Fibroblast of lung (primary cell): ENCODE data around the gene SNX8. TPM values are rescaled to one million over a fixed set of nuclear protein-coding genes. Genes with fewer than 3 reads are reported as not detected.

Experiments used
- DNase-seq, 2 donors: peaks; one replicate each; pipeline versions ENCODE4 v3.0.0 to v3.0.0-alpha.2; 2010; ENCODE audit warnings: low read depth in 2 of 2
- H2AFZ ChIP-seq: 2 replicates; pipeline ENCODE4 v1.5.1; 2012; ENCODE audit warnings: low read length, control low read depth, inconsistent platforms
- H3K27ac ChIP-seq: 2 replicates; pipeline ENCODE4 v1.5.1; 2011; ENCODE audit warnings: low read length, control low read depth; ENCODE audit not compliant: insufficient read depth
- H3K27me3 ChIP-seq: 2 replicates; pipeline ENCODE4 v1.5.1; 2011; ENCODE audit warnings: mild to moderate bottlenecking, low read length; ENCODE audit not compliant: control insufficient read depth, insufficient read depth
- H3K36me3 ChIP-seq: 2 replicates; pipeline ENCODE4 v1.5.1; 2011; ENCODE audit warnings: low read length; ENCODE audit not compliant: control insufficient read depth, insufficient read depth
- H3K4me1 ChIP-seq: 2 replicates; pipeline ENCODE4 v1.5.1; 2011; ENCODE audit warnings: low read length; ENCODE audit not compliant: control insufficient read depth, insufficient read depth; ENCODE audit errors: extremely low read depth
- H3K4me2 ChIP-seq: 2 replicates; pipeline ENCODE4 v1.5.1; 2011; ENCODE audit warnings: low read length, control low read depth; ENCODE audit not compliant: insufficient read depth; ENCODE audit errors: extremely low read depth
- H3K4me3 ChIP-seq, 4 experiments: fragments of 200-600 bp in 1 of 4; sonication (generic) in 1 of 4; replicated peaks in 1 of 4; 2 replicates each; pipeline ENCODE4 v1.5.1; 2011 to 2016; ENCODE audit warnings: low read length in 4 of 4, low read depth in 3 of 4, mild to moderate bottlenecking in 3 of 4, control low read depth in 2 of 4, inconsistent platforms in 1 of 4, mixed read lengths in 1 of 4; ENCODE audit not compliant: insufficient read depth in 1 of 4; ENCODE audit errors: control extremely low read depth in 1 of 4
- H3K79me2 ChIP-seq: 2 replicates; pipeline ENCODE4 v1.5.1; 2012; ENCODE audit warnings: mild to moderate bottlenecking, low read length, inconsistent platforms; ENCODE audit not compliant: control insufficient read depth, insufficient read depth
- H3K9ac ChIP-seq: 2 replicates; pipeline ENCODE4 v1.5.1; 2011; ENCODE audit warnings: mild to moderate bottlenecking, low read length, control low read depth; ENCODE audit not compliant: insufficient read depth
- H3K9me3 ChIP-seq: 2 replicates; pipeline ENCODE4 v1.5.1; 2012; ENCODE audit warnings: low read depth, low read length; ENCODE audit not compliant: control insufficient read depth, insufficient read depth
- H4K20me1 ChIP-seq: 2 replicates; pipeline ENCODE4 v1.5.1; 2011; ENCODE audit warnings: low read length; ENCODE audit not compliant: control insufficient read depth, insufficient read depth; ENCODE audit errors: extremely low read depth
- EZH2 ChIP-seq: IDR thresholded peaks from 2 replicates; pipeline ENCODE4 v1.5.1; 2012; ENCODE audit warnings: low read length, control low read depth, mild to moderate bottlenecking; ENCODE audit errors: missing control alignments
- polyA plus RNA-seq, 2 donors: library from polyadenylated mRNA; depleted of rRNA in 1 of 2; stranded (reverse) in 1 of 2; unstranded in 1 of 2; fragments of >200 nt; gene quantifications; 2 replicates each; pipeline ENCODE4 v1.2.1, GENCODE V29; 2011 to 2012; ENCODE audit warnings: missing spikeins in 1 of 2
- total RNA-seq: library from RNA; depleted of rRNA; stranded (reverse); fragments of >200 nt; gene quantifications from 2 replicates; pipeline ENCODE4 v1.2.1, GENCODE V29; 2014
- TF ChIP-seq, protein P1 (sequence below), 2 donors: IDR thresholded peaks in 1 of 2; conservative IDR thresholded peaks in 1 of 2; 1 replicate in 1 of 2; 2 replicates in 1 of 2; pipeline ENCODE4 v1.5.1; 2011 to 2012; ENCODE audit warnings: low read length in 2 of 2, control low read depth in 1 of 2, inconsistent platforms in 1 of 2, low read depth in 1 of 2, mild to moderate bottlenecking in 1 of 2

The SNX8 gene
- total and polyA plus RNA-seq, 2 donors (not counting 1 experiment from before 2014, with no cell fraction given), result 13.2 to 27.4 TPM

DNA sequence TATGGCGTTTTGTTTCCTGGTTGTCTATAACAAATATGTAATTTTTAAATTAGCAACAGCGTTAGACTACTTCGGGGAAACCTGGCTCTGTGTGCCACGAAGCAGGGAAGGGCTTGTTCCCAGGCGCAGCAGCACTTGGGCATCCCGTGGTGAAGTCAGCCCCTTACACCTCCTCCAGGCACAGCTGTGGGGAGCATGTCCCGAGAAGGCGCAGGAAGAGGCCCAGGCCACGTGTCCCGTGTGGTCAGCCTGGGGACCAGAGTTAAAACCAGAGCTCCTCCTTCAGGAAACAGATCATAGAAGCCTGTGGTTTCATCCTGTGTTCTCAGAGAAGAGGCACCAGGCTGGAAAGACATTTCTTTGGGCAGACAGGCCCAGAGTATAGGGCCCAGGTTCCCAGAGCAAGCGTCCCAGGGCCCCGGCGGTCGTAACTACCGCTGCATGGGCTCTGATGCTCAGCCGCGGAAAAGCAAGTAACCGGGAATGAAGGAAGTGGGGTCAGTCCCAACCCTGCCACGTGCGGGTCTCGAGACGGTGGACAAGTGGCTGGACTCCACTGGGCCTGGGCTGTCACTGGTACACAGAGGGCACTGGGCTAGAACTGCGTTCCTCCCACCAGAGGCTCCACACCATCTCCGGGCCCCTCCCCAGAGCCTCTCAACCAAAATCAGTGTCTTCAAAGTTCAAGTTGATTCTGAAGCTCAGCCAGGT lies 65.1 kb downstream of the SNX8 start:
- H3K4me2 ChIP-seq, result peak overlapping the region; percentile 39
- H3K79me2 ChIP-seq, result no peaks in the 10 kb centered on the region
- TF ChIP-seq, protein P1, sequence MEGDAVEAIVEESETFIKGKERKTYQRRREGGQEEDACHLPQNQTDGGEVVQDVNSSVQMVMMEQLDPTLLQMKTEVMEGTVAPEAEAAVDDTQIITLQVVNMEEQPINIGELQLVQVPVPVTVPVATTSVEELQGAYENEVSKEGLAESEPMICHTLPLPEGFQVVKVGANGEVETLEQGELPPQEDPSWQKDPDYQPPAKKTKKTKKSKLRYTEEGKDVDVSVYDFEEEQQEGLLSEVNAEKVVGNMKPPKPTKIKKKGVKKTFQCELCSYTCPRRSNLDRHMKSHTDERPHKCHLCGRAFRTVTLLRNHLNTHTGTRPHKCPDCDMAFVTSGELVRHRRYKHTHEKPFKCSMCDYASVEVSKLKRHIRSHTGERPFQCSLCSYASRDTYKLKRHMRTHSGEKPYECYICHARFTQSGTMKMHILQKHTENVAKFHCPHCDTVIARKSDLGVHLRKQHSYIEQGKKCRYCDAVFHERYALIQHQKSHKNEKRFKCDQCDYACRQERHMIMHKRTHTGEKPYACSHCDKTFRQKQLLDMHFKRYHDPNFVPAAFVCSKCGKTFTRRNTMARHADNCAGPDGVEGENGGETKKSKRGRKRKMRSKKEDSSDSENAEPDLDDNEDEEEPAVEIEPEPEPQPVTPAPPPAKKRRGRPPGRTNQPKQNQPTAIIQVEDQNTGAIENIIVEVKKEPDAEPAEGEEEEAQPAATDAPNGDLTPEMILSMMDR (conservative IDR thresholded peaks at IDR 0.05 in 1 of 2, IDR thresholded peaks at IDR 0.05 in 1 of 2; ENCODE audit: low read depth in 1 of 2, low read length in 2 of 2), result peak in 1 of 2 donors; percentile 19
- TF ChIP-seq EZH2, result no peak
- no peaks in the 10 kb centered on the region for H3K27me3 ChIP-seq
- H3K4me3 ChIP-seq, result peak overlapping the region in 1 of 4 experiments; percentile 15
- no peak overlapping the region for H2AFZ ChIP-seq
- H3K4me1 ChIP-seq, result peaks cover 10% of the 10 kb centered on the region
- H4K20me1 ChIP-seq, result no peaks in the 10 kb centered on the region
- peaks cover 10% of the 10 kb centered on the region for H3K36me3 ChIP-seq
- peak overlapping the region; percentile 60 for H3K9ac ChIP-seq
- peak overlapping the region; percentile 85 for H3K27ac ChIP-seq
- H3K9me3 ChIP-seq, result no peaks in the 10 kb centered on the region
- peak; percentile 93 to 96 for DNase-seq

DNA sequence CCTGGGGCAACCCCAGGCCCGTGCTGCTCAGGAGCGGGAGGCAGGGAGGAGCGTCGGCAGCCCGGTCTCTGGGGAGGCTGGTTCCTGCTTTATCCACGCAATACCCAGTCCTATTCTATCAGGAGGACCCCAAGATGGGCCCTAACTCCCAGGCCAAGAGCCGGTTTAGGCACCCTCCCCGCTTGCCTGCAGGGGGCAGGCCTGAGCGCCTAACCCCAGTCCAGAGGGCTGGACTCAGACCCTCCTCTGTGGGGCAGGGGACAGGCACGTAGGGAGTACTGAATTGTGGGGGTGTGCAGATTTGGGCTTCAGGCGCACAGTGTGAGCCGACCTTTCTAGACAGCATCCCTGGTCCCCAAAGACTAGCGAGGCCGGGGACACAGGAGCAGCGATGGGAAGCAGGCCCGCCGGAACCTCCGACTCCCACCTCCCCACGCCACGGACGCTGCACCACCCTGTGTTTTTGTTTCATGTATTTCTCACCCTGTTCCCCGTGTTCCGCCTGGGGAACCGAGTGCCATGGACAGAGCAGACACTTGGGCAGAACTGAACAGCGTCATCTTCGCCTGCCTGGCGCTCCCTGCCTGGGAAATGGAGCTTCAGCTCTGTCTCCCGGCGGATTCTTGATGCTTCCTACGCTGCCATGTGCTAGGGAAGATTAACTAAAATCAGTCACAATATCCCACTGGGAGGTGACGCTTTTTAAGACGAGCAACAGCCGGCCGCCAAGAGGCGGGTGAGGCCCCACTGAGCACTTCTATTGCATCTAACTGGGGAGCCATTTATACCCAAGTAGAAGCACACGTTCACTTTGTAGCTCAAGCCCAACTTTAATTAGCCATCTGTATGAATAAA lies 66.9 kb downstream of the SNX8 start:
- H4K20me1 ChIP-seq, result no peaks in the 10 kb centered on the region
- DNase-seq, result no peak
- no peak overlapping the region for H3K27ac ChIP-seq
- TF ChIP-seq, protein P1 (conservative IDR thresholded peaks at IDR 0.05 in 1 of 2, IDR thresholded peaks at IDR 0.05 in 1 of 2; ENCODE audit: low read depth in 1 of 2, low read length in 2 of 2), result peak; percentile 61 to 76
- no peak for TF ChIP-seq EZH2
- H3K79me2 ChIP-seq, result no peaks in the 10 kb centered on the region
- H3K9ac ChIP-seq, result no peak overlapping the region
- H3K4me2 ChIP-seq, result no peak overlapping the region
- no peak overlapping the region for H2AFZ ChIP-seq
- no peaks in the 10 kb centered on the region for H3K27me3 ChIP-seq
- H3K9me3 ChIP-seq, result no peaks in the 10 kb centered on the region
- peaks cover 17% of the 10 kb centered on the region for H3K4me1 ChIP-seq
- no peak overlapping the region for H3K4me3 ChIP-seq
- H3K36me3 ChIP-seq, result peaks cover 8% of the 10 kb centered on the region
